ENCODE measurements around the gene SHISA9.

DNA sequence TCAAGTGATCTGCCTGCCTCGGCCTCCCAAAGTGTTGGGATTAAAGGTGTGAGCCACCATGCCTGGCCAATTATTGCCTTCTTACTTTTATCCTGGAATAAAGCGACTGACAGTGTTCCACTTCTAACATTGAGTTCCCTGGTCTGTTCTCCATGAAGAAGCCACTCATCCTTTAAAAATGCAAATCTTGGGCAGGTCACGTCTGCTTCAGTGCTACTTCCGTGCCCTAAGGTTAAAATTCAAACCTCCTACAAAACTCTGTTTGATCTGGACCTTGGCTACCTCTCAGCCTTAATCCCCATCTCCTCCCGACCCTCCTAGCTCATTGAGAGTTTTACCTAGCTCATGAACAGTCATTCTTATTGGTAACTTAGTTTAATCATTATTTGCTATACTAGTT lies 9.6 kb upstream of the SHISA9 start:
- no peak for TF ChIP-seq EZH2phosphoT487 (IDR thresholded peaks at IDR 0.05; ENCODE audit: borderline replicate concordance, low read length)
- TF ChIP-seq, protein P1, sequence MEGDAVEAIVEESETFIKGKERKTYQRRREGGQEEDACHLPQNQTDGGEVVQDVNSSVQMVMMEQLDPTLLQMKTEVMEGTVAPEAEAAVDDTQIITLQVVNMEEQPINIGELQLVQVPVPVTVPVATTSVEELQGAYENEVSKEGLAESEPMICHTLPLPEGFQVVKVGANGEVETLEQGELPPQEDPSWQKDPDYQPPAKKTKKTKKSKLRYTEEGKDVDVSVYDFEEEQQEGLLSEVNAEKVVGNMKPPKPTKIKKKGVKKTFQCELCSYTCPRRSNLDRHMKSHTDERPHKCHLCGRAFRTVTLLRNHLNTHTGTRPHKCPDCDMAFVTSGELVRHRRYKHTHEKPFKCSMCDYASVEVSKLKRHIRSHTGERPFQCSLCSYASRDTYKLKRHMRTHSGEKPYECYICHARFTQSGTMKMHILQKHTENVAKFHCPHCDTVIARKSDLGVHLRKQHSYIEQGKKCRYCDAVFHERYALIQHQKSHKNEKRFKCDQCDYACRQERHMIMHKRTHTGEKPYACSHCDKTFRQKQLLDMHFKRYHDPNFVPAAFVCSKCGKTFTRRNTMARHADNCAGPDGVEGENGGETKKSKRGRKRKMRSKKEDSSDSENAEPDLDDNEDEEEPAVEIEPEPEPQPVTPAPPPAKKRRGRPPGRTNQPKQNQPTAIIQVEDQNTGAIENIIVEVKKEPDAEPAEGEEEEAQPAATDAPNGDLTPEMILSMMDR (IDR thresholded peaks at IDR 0.05; ENCODE audit: low read depth, low read length, poor library complexity, severe bottlenecking): no peak
